Naive thymus-derived CD4-positive, alpha-beta T cell (primary cell): ENCODE measurements around the gene SYTL3. TPM values are rescaled to one million over a fixed set of nuclear protein-coding genes. Genes with fewer than 3 reads are reported as not detected.

Experiments used
- ATAC-seq: fragments of 150-1000 bp; cut with Tn5 transposase; 2 replicates; pipeline ENCODE4 v1.10.0; 2021; ENCODE audit warnings: mild to moderate bottlenecking, moderate library complexity
- CTCF ChIA-PET: fragments of 350-600 bp; sonication (Branson Sonifier 250); formaldehyde crosslinking; loops from one replicate; lab custom pipeline; 2021; ENCODE audit warnings: antibody characterized with exemption; lab: Charles Lee
- POLR2A ChIA-PET: fragments of 350-600 bp; sonication (Branson Sonifier 250); formaldehyde crosslinking; loops from one replicate; lab custom pipeline; 2021; ENCODE audit warnings: antibody characterized with exemption, inconsistent platforms; lab: Charles Lee
- DNase-seq, 9 donors: peaks; one replicate each; pipeline versions ENCODE4 v3.0.0 to v3.0.0-alpha.2; 2020 to 2022; ENCODE audit warnings: mixed read lengths in 1 of 9
- H3K27ac ChIP-seq: one replicate; pipeline ENCODE4 v1.7.0; 2013; ENCODE audit warnings: mild to moderate bottlenecking, low read depth, low read length, moderate library complexity
- H3K27me3 ChIP-seq, 2 donors: one replicate each; pipeline ENCODE4 v1.7.0; 2013; ENCODE audit warnings: low read length in 2 of 2, mild to moderate bottlenecking in 2 of 2, moderate library complexity in 2 of 2; ENCODE audit not compliant: control insufficient read depth in 2 of 2, insufficient read depth in 2 of 2
- H3K36me3 ChIP-seq, 3 experiments: 1 replicate in 2 of 3; 2 replicates in 1 of 3; pipeline ENCODE4 v1.7.0; 2013; ENCODE audit warnings: low read length in 3 of 3, mild to moderate bottlenecking in 3 of 3, moderate library complexity in 1 of 3; ENCODE audit not compliant: insufficient read depth in 3 of 3, control insufficient read depth in 2 of 3
- H3K4me1 ChIP-seq, 2 donors: one replicate each; pipeline ENCODE4 v1.7.0; 2013; ENCODE audit warnings: low read length in 2 of 2, mild to moderate bottlenecking in 2 of 2, moderate library complexity in 1 of 2; ENCODE audit not compliant: control insufficient read depth in 2 of 2, insufficient read depth in 2 of 2
- H3K4me3 ChIP-seq: 2 replicates; pipeline ENCODE4 v1.7.0; 2013; ENCODE audit warnings: mild to moderate bottlenecking, low read length
- H3K9me3 ChIP-seq, 3 experiments: 1 replicate in 2 of 3; 2 replicates in 1 of 3; pipeline ENCODE4 v1.7.0; 2013; ENCODE audit warnings: low read length in 3 of 3; ENCODE audit not compliant: control insufficient read depth in 2 of 3
- H3K27ac Mint-ChIP-seq, 9 donors: one replicate each; pipeline ENCODE4 v1.8.0; 2020 to 2022; ENCODE audit warnings: mixed read lengths in 9 of 9, mild to moderate bottlenecking in 8 of 9, moderate library complexity in 5 of 9, inconsistent platforms in 2 of 9
- H3K27me3 Mint-ChIP-seq, 5 donors: one replicate each; pipeline ENCODE4 v1.8.0; 2021 to 2022; ENCODE audit warnings: mixed read lengths in 5 of 5, mild to moderate bottlenecking in 1 of 5
- H3K36me3 Mint-ChIP-seq, 5 donors: one replicate each; pipeline ENCODE4 v1.8.0; 2020 to 2022; ENCODE audit warnings: mixed read lengths in 5 of 5, mild to moderate bottlenecking in 3 of 5, inconsistent platforms in 1 of 5
- H3K4me1 Mint-ChIP-seq, 7 donors: one replicate each; pipeline ENCODE4 v1.8.0; 2020 to 2022; ENCODE audit warnings: mixed read lengths in 7 of 7, mild to moderate bottlenecking in 3 of 7, inconsistent platforms in 1 of 7
- H3K4me3 Mint-ChIP-seq, 10 donors: one replicate each; pipeline ENCODE4 v1.8.0; 2020 to 2022; ENCODE audit warnings: mild to moderate bottlenecking in 10 of 10, mixed read lengths in 10 of 10, moderate library complexity in 6 of 10, inconsistent platforms in 2 of 10
- H3K9me3 Mint-ChIP-seq, 11 donors: one replicate each; pipeline ENCODE4 v1.8.0; 2020 to 2022; ENCODE audit warnings: mixed read lengths in 11 of 11, mild to moderate bottlenecking in 4 of 11, inconsistent platforms in 1 of 11, moderate library complexity in 1 of 11
- intact Hi-C, 2 donors: fragments of 100-400 bp; cut with micrococcal nuclease; formaldehyde crosslinking; loops; one replicate each; pipeline ENCODE4 v1.15.1; 2023
- polyA plus RNA-seq, 2 donors: library from polyadenylated mRNA; unstranded; fragments of 300-500 nt; fragmentation: Illumina TruSeq; gene quantifications; one replicate each; pipeline ENCODE4 v1.2.3, GENCODE V29; 2021
- total RNA-seq, 6 experiments: library from RNA in 5 of 6; stranded (reverse) in 5 of 6; gene quantifications; 1 replicate in 5 of 6; 2 replicates in 1 of 6; pipeline ENCODE4 v1.2.3 and lab custom pipeline; 2021 to 2026

Gene SYTL3
- total and polyA plus RNA-seq, 7 experiments from 2014 or later, result 13.4 to 67.0 (median 29.5) TPM

DNA sequence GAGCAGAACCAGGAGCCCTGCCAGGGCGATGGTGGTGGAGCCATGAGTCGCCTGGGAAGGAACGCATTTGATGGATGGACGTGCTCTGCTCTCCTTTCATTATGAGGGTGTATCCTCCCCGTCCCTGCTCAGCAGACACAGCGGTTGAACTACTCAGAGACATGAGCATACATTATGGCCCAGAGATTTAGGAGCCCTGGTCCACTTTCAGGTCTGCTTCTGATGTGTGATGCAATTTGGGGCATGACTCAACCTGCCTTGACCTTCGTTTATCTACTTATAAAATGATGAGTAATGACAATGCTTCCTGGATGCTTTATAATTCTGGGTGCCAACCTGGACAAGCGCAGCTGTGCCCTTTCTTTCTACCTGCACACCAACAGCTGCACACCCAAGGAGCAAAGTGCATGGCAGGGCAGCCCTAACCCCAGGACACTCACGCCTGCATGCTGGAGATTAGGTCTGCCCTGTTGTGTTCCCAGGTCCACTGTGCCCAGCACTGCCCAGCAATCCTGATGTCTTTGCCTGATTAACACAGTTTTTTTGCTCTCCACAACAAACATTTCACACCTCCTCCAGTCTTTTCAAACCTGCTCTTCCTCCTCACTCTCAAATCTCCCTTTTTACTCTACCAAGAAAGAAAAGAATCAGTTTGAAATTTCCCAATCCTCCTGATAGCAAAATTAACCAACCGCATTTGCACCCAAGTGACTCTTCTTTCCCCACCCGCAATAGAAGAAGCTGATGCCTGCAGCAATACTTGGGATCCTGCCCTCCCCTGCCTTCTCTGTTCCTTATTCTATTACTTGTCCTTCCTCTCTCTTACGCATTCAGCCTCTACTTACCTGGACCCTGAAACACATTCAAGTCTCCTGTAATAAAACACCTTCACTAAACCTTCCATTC lies 88.1 kb downstream of the SYTL3 start:
- DNase-seq (no peak), ATAC-seq (peak; percentile 44)
- Histone ChIP-seq H3K27ac (no peak overlapping the region), H3K4me1 (no peaks in the 10 kb centered on the region), H3K27me3 (no peaks in the 10 kb centered on the region), H3K36me3 (peaks cover 0 to 58% (median 6%) of the 10 kb centered on the region in 3 experiments), H3K4me3 (no peak overlapping the region), H3K9me3 (peaks cover 0 to 22% (median 0%) of the 10 kb centered on the region in 3 experiments)
- Mint-ChIP-seq H3K36me3 (peaks cover 21 to 77% (median 60%) of the 10 kb centered on the region in 5 donors), H3K4me1 (peaks cover 0 to 21% (median 3%) of the 10 kb centered on the region in 7 donors), H3K27ac (peak overlapping the region in 6 of 9 donors; percentile 4 to 59 (median 18)), H3K4me3 (no peak overlapping the region), H3K9me3 (peaks cover 0 to 38% (median 15%) of the 10 kb centered on the region in 11 donors), H3K27me3 (no peaks in the 10 kb centered on the region)
- ChIA-PET POLR2A (no interaction called here), CTCF (interaction anchor here (0.9 kb wide), 1 partner anchor 234 kb away, joined by 3 read pairs; no protein-coding TSS in a partner anchor)
- intact Hi-C loops, result no loop called here

GRCh38 chr6:158739673-158740072 lies 89.8 kb downstream of the SYTL3 start:
- H3K4me3 Mint-ChIP-seq, result no peak overlapping the region
- peaks cover 21 to 80% (median 58%) of the 10 kb centered on the region in 5 donors for H3K36me3 Mint-ChIP-seq
- DNase-seq (no peak), ATAC-seq (no peak)
- Histone ChIP-seq H3K4me1 (no peaks in the 10 kb centered on the region), H3K36me3 (peaks cover 0 to 52% (median 0%) of the 10 kb centered on the region in 3 experiments), H3K27ac (no peak overlapping the region), H3K9me3 (peaks cover 0 to 11% (median 0%) of the 10 kb centered on the region in 3 experiments), H3K4me3 (no peak overlapping the region), H3K27me3 (no peaks in the 10 kb centered on the region)
- intact Hi-C loops, result no loop called here
- ChIA-PET CTCF (interaction anchor here (0.7 kb wide), 2 partner anchors 36 to 319 kb away, joined by 3 to 4 read pairs; no protein-coding TSS in a partner anchor), POLR2A (interaction anchor here (0.6 kb wide), 2 partner anchors 165 to 580 kb away, joined by 3 to 4 read pairs; no protein-coding TSS in a partner anchor)
- peaks cover 0 to 27% (median 13%) of the 10 kb centered on the region in 11 donors for H3K9me3 Mint-ChIP-seq
- H3K27me3 Mint-ChIP-seq, result no peaks in the 10 kb centered on the region
- H3K27ac Mint-ChIP-seq, result no peak overlapping the region
- H3K4me1 Mint-ChIP-seq, result peaks cover 0 to 16% (median 3%) of the 10 kb centered on the region in 7 donors

GRCh38 chr6:158743033-158743651 lies 93.3 kb downstream of the SYTL3 start:
- Histone ChIP-seq H3K4me3 (no peak overlapping the region), H3K27ac (no peak overlapping the region), H3K36me3 (peaks cover 0 to 42% (median 9%) of the 10 kb centered on the region in 3 experiments), H3K4me1 (no peaks in the 10 kb centered on the region), H3K9me3 (peaks cover 0 to 6% (median 0%) of the 10 kb centered on the region in 3 experiments), H3K27me3 (no peaks in the 10 kb centered on the region)
- peaks cover 0 to 20% (median 11%) of the 10 kb centered on the region in 11 donors for H3K9me3 Mint-ChIP-seq
- POLR2A ChIA-PET, result interaction anchor here (0.5 kb wide), 1 partner anchor 188 kb away, joined by 3 read pairs; no protein-coding TSS in a partner anchor
- no peaks in the 10 kb centered on the region for H3K27me3 Mint-ChIP-seq
- no peak overlapping the region for H3K4me3 Mint-ChIP-seq
- CTCF ChIA-PET, result interaction anchor here (0.6 kb wide), 1 partner anchor 46 kb away, joined by 3 read pairs; no protein-coding TSS in a partner anchor
- intact Hi-C loops, result no loop called here
- peaks cover 0 to 8% (median 2%) of the 10 kb centered on the region in 7 donors for H3K4me1 Mint-ChIP-seq
- H3K27ac Mint-ChIP-seq, result no peak overlapping the region
- no peak for DNase-seq
- H3K36me3 Mint-ChIP-seq, result peaks cover 21 to 67% (median 54%) of the 10 kb centered on the region in 5 donors
- no peak for ATAC-seq

GRCh38 chr6:158744986-158745430 lies 95.2 kb downstream of the SYTL3 start:
- peak overlapping the region in 1 of 9 donors; percentile 53 for H3K27ac Mint-ChIP-seq
- no peak overlapping the region for H3K4me3 ChIP-seq
- intact Hi-C loops, result no loop called here
- H3K36me3 ChIP-seq, result peaks cover 0 to 32% (median 9%) of the 10 kb centered on the region in 3 experiments
- ChIA-PET POLR2A (interaction anchor here (0.5 kb wide), 1 partner anchor 246 kb away, joined by 3 read pairs; no protein-coding TSS in a partner anchor), CTCF (no interaction called here)
- DNase-seq, result no peak
- no peaks in the 10 kb centered on the region for H3K9me3 ChIP-seq
- H3K4me3 Mint-ChIP-seq, result no peak overlapping the region
- no peak overlapping the region for H3K27ac ChIP-seq
- H3K27me3 Mint-ChIP-seq, result no peaks in the 10 kb centered on the region
- H3K4me1 Mint-ChIP-seq, result peaks cover 0 to 4% (median 0%) of the 10 kb centered on the region in 7 donors
- H3K36me3 Mint-ChIP-seq, result peaks cover 4 to 56% (median 43%) of the 10 kb centered on the region in 5 donors
- H3K27me3 ChIP-seq, result no peaks in the 10 kb centered on the region
- H3K9me3 Mint-ChIP-seq, result peaks cover 0 to 4% (median 0%) of the 10 kb centered on the region in 11 donors
- H3K4me1 ChIP-seq, result no peaks in the 10 kb centered on the region
- no peak for ATAC-seq

- no peak for ATAC-seq
- peak overlapping the region in 2 of 9 donors; percentile 12 to 59 for H3K27ac Mint-ChIP-seq
- DNase-seq, result no peak
- no peak overlapping the region for H3K4me3 ChIP-seq
- peaks cover 5 to 50% (median 11%) of the 10 kb centered on the region in 3 experiments for H3K36me3 ChIP-seq
- intact Hi-C loops, result no loop called here
- H3K27me3 Mint-ChIP-seq, result no peaks in the 10 kb centered on the region
- H3K4me1 ChIP-seq, result no peaks in the 10 kb centered on the region
- H3K4me3 Mint-ChIP-seq, result no peak overlapping the region
- H3K4me1 Mint-ChIP-seq, result peaks cover 0 to 4% (median 0%) of the 10 kb centered on the region in 7 donors
- H3K36me3 Mint-ChIP-seq, result peaks cover 0 to 41% (median 10%) of the 10 kb centered on the region in 5 donors
- H3K9me3 Mint-ChIP-seq, result no peaks in the 10 kb centered on the region
- no peaks in the 10 kb centered on the region for H3K9me3 ChIP-seq
- H3K27me3 ChIP-seq, result no peaks in the 10 kb centered on the region
- H3K27ac ChIP-seq, result no peak overlapping the region
- ChIA-PET CTCF (no interaction called here), POLR2A (interaction anchor here (0.5 kb wide), 1 partner anchor 13 kb away, joined by 3 read pairs; no protein-coding TSS in a partner anchor)
Measured at GRCh38 chr6:158751224-158751623, 101.4 kb downstream of the SYTL3 start.

DNA sequence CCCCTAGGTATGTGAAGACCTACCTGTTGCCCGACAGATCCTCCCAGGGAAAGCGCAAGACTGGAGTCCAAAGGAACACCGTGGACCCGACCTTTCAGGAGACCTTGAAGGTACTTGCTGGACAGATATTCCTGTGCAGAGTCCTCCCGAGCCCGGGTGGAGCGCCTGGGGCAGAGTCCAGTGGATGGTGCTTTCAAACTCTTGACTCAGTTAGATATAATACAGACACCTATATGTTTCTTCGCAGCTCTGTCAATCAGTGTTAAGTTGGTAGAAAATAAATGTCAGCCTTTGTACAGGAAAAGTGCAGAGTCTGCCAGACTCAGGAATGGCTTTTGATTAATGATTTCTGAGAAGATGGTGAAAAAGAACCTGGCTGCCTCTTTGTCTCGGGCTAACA lies 102.1 kb downstream of the SYTL3 start:
- no peak for DNase-seq
- peak overlapping the region in 3 of 9 donors; percentile 24 to 56 (median 38) for H3K27ac Mint-ChIP-seq
- ATAC-seq, result no peak
- Histone ChIP-seq H3K36me3 (peaks cover 5 to 50% (median 11%) of the 10 kb centered on the region in 3 experiments), H3K4me3 (no peak overlapping the region), H3K27me3 (no peaks in the 10 kb centered on the region), H3K27ac (no peak overlapping the region), H3K9me3 (no peaks in the 10 kb centered on the region), H3K4me1 (no peaks in the 10 kb centered on the region)
- no peak overlapping the region for H3K4me3 Mint-ChIP-seq
- H3K4me1 Mint-ChIP-seq, result peaks cover 0 to 4% (median 0%) of the 10 kb centered on the region in 7 donors
- CTCF ChIA-PET, result no interaction called here
- no peaks in the 10 kb centered on the region for H3K9me3 Mint-ChIP-seq
- POLR2A ChIA-PET, result no interaction called here
- intact Hi-C loops, result no loop called here
- peaks cover 0 to 41% (median 10%) of the 10 kb centered on the region in 5 donors for H3K36me3 Mint-ChIP-seq
- H3K27me3 Mint-ChIP-seq, result no peaks in the 10 kb centered on the region
